Glomerular visceral epithelial cell (primary cell): ENCODE measurements around the gene BCDIN3D.

ENCODE experiments used
- DNase-seq: peaks from one replicate; pipeline ENCODE4 v3.0.0-alpha.2; 2016; ENCODE audit errors: extremely low spot score

Gene BCDIN3D

DNA sequence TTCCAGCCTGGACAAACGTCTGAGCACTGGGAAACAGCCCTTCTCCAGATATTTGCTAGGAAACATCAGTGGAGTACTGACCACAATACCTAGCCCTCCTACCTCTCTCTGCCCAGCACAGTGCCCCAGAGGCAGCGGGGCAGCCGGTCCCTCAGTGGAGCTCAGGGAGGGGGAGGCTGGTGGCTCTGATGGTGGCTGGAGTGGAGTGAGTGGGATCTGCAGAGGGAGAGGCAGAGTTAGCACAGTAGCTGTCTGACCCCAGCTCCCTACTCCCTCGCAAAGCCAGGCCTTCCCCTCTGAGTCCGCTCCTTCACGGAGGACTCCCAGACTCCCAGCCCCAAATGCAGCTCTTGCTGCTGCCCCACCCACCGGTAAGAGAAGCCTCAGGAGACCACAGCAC, 44.7 kb downstream of the BCDIN3D start:
- no peak for DNase-seq

- DNase-seq = no peak
Measured at GRCh38 chr12:49797449-49797776, 45.5 kb downstream of the BCDIN3D start.

DNA sequence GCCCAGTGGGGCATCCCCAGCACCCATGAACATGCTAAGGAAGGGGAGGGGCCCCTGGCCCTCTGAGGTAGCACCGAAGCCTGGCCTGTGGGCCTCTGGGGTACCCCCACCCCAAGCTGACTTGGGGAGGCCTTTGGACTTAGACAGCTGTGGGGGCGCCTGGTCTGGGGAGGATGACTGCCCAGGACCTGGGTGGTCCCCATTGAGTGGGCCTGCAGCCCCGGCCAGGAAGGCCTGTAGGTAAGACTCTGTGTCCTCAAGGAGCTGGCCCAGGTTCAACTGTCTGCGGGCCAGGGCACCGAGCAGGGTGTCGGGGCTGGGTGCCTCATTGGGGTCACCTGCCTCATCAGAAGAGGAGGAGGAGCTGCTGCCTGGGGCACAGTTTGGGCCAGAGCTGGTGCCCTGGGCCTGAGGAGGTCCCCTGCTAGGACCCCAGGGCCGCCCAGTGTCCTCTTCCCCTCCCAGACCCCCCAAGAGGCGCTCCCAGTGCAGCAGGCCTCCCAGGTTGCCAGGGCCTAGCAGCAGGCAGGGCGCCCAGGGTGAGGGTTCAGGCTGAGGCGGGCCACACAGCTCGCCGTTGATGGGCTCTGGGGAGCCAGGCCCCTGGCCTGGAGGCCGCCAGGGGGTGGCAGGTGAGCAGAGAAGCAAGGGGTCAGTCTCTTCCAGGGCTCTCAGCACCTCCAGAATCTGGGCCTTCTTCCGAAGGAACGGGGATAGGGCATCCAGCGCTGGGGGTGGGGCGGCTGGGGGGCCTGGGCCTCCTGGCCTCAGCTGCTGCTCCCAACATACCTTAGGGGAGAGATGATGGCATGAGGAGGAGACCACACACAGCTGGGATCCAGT, 46.1 kb downstream of the BCDIN3D start:
- no peak for DNase-seq

DNA sequence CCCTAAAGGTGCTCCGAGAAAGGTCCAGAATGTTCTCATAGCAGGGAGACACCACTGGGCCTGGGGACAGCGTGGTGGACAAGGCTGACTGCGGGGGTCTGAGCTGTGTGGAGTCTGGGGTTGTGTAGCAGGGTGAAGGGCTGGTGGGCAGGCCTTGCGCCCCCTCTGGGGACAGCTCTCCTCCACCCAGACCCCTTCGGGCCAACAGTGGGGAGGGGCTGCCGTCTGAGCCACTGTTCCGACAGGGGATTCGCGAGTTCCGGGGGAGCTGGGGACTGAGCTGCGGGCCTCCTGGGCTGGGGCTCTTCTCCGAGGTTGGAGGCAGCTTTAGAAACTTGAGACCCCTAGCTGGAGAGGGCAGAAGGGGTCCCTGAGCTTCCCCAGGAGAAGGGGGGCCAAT, 46.8 kb downstream of the BCDIN3D start:
- DNase-seq = no peak

GRCh38 chr12:49795654-49796105, 47.2 kb downstream of the BCDIN3D start:
- no peak for DNase-seq

GRCh38 chr12:49794811-49795653, 47.9 kb downstream of the BCDIN3D start:
- DNase-seq = no peak

GRCh38 chr12:49794021-49794420, 48.9 kb downstream of the BCDIN3D start:
- DNase-seq = no peak

GRCh38 chr12:49793620-49794019, 49.3 kb downstream of the BCDIN3D start:
- no peak for DNase-seq

DNA sequence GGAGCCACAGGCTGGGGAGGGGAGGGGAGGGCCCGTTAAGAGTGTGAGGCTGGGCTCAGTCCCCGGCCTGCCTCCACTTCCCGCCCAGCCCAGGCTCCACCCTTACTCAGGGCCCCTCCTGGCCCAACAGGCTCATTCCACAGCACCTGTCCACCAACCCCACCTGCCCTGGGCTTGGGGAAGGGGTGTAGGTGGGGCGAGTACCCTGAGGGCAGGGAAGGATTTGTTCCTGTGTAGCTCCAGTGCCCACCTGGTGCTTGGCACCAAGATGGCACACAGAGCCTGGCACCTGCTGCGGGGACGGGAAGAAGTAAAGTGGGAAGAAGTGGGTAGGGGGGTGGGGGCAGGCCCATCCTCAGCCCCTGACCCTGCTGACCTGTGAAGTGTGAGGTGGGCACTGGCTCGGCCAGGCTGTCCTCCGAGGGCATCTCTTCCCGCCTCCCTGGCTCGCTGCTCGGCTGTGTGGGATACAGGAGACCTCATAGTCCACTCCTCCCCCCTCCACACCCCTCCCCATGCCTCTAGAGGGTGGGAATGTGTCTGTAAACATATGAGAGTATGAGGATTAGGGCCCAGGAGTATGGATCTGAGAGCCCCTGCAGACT, 49.8 kb downstream of the BCDIN3D start:
- no peak for DNase-seq

DNA sequence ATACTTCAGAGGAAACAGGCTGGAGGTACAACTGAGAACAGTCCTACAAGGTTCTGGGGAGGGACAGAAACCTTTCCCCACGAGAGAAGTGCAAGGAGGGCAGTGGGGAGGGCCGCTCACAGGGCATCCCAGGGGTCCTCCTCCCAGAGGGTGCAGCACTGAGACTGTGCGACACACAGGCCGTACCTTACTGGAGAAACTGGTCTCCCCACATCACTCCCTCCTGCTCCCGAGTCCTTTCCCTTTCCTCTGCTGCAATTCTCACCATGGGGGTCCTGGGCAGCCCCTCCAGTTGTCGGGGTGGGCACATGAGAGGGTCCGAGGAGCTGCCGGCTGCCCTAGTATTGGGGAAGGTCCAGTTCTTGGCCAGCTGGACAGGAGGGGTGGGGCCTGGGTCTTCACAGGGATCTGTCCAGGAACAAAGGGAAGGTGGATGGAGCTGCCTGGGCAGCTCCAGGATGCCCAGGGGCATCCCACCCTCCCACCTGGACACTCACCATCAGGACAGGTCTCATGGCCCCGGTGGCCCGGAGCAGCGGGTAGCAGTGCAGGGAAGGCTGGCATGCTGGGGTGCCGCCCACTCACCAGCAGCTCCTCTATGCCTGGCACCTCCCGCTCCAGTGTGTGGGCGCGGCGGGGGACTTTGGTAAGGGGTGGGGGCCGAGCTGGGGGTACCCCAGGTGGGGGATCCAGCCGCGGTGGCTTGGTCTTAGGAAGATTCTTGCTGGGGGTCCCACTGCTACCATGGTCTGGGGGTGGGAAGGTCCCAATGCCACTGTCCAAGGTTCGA, 50.5 kb downstream of the BCDIN3D start:
- no peak for DNase-seq

DNA sequence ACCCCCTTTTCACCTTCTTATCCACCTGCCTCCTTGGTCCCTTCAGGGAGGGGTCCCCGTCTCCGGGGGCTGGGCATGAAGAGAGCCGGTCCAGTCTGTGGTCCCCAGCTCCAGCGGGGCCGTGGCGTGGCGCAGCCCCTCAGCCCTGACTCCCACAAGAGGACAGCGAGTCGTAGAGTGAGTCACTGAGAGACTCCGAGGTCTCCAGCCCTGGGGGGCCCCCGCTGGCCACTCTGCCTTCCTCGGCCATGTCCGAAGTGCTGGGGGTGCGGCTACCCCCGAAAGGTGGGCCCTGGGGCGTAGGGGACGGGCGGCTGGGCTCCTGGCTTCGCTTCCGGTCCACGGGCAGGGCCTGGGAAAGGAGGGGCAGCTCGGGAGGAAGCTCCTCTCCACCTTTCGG, 51.2 kb downstream of the BCDIN3D start:
- DNase-seq = no peak

DNA sequence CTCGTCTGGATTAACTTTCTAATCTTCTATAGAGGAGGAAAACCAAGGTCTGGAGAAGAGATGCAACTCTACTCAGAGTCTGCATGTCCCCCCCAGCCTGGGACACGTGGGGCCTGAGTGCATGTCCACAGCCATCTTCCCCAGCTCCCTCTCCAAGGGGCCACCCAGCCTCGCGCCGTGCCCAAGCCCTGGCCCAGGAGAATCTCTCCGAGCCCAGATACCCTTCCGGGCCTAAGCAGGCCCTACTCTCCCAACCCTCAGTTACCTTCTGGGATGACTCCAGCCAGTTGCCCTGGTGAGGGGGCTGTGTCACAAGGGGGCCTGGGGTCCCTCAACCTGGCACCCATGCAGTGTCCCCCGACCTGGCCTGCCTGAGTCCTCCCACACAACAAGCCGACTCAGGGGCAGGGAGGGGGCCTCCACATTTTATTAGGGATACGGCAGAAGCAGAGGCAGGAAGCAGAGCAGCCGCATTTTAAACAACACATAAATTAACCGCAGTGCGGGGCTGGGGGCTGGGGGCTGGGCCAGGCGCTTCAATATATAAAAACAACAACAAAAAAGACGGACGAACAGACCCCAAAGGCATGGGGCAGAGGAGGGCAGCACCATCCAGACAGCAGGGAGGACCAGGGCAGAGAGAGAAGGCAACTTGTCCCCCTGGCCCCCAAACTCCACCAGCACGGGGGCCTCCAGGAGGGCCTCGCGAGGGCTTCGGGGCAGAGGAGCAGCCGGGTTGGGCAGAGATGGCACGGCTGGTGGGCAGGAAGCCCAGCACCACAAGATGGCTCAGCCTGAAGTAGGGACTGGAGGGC, 52.0 kb downstream of the BCDIN3D start:
- no peak for DNase-seq

- no peak for DNase-seq
Measured at GRCh38 chr12:49789992-49790391, 52.9 kb downstream of the BCDIN3D start.

DNA sequence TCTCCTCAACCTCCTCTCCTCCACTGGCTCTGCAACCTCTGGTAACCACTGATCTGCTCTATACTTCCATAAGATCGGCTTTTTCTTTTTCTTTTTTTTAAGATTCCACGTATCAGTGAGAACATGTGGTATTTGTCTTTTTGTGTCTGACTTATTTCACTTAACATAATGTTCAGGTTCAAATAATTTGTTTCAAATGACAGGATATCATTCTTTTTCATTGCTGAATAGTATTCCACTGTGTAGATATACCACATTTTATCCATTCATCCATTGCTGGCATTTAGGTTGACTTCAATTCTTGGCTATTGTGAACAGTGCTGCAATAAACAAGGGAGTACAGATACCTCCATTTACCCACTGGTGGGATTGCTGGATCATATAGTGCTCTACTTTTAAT, 55.2 kb downstream of the BCDIN3D start:
- DNase-seq = no peak
